Mesothelial cell of epicardium (in vitro differentiated cells): ENCODE data around the gene NUBP1. TPM values are rescaled to one million over a fixed set of nuclear protein-coding genes. Genes with fewer than 3 reads are reported as not detected.

Experiments used
- DNase-seq, 2 experiments: peaks; one replicate each; pipeline ENCODE4 v3.0.0; 2021; ENCODE audit warnings: low spot score in 2 of 2; ENCODE audit not compliant: unreplicated experiment in 2 of 2
- H3K27ac Mint-ChIP-seq: 2 replicates; pipeline ENCODE4 v1.8.0; 2021; ENCODE audit warnings: mixed read lengths
- H3K27me3 Mint-ChIP-seq: 2 replicates; pipeline ENCODE4 v1.8.0; 2021; ENCODE audit warnings: low read depth, mixed read lengths
- H3K36me3 Mint-ChIP-seq: 2 replicates; pipeline ENCODE4 v1.8.0; 2021; ENCODE audit warnings: mixed read lengths
- H3K4me1 Mint-ChIP-seq: 2 replicates; pipeline ENCODE4 v1.8.0; 2021; ENCODE audit warnings: mixed read lengths
- H3K4me3 Mint-ChIP-seq: 2 replicates; pipeline ENCODE4 v1.8.0; 2021; ENCODE audit warnings: mild to moderate bottlenecking, moderate library complexity, mixed read lengths
- H3K9me3 Mint-ChIP-seq: 2 replicates; pipeline ENCODE4 v1.8.0; 2021; ENCODE audit warnings: mixed read lengths
- total RNA-seq: library from RNA; stranded (reverse); gene quantifications from 3 replicates; pipeline ENCODE4 v1.2.1, GENCODE V29; 2021
- TF ChIP-seq, protein P1 (sequence below): fragments of 200-600 bp; sonication (generic); IDR thresholded peaks from one replicate; pipeline ENCODE4 v1.5.0; 2021; ENCODE audit warnings: antibody characterized with exemption; ENCODE audit not compliant: unreplicated experiment

NUBP1 gene
- total RNA-seq, 1 donor from 2014 or later = 18.1 TPM

DNA sequence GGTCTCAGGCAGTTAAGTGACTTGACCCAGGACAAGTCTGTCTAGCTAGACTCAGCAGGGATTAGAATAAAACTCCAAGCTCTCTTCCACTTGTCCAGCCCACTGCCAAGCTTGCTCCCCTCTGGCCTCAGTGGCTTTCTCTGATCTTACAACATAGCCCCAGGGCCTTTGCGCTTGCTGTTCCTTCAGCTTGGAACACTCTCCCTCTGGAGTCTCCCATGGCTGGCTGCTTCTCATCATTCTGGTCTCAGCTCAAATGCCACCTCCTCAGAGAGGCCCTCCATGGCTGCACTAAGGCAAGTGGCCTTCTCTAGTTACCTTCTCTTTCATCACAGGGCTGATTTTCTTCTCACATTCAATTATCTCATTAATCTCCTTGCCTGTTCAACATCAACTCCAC lies 73.9 kb downstream of the NUBP1 start:
- H3K4me3 Mint-ChIP-seq = peak overlapping the region; percentile 71
- no peaks in the 10 kb centered on the region for H3K9me3 Mint-ChIP-seq
- DNase-seq = no peak
- no peaks in the 10 kb centered on the region for H3K36me3 Mint-ChIP-seq
- no peak overlapping the region for H3K27ac Mint-ChIP-seq
- TF ChIP-seq, protein P1, sequence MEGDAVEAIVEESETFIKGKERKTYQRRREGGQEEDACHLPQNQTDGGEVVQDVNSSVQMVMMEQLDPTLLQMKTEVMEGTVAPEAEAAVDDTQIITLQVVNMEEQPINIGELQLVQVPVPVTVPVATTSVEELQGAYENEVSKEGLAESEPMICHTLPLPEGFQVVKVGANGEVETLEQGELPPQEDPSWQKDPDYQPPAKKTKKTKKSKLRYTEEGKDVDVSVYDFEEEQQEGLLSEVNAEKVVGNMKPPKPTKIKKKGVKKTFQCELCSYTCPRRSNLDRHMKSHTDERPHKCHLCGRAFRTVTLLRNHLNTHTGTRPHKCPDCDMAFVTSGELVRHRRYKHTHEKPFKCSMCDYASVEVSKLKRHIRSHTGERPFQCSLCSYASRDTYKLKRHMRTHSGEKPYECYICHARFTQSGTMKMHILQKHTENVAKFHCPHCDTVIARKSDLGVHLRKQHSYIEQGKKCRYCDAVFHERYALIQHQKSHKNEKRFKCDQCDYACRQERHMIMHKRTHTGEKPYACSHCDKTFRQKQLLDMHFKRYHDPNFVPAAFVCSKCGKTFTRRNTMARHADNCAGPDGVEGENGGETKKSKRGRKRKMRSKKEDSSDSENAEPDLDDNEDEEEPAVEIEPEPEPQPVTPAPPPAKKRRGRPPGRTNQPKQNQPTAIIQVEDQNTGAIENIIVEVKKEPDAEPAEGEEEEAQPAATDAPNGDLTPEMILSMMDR = no peak
- H3K4me1 Mint-ChIP-seq = peaks cover 5% of the 10 kb centered on the region
- H3K27me3 Mint-ChIP-seq = peaks cover 4% of the 10 kb centered on the region

DNA sequence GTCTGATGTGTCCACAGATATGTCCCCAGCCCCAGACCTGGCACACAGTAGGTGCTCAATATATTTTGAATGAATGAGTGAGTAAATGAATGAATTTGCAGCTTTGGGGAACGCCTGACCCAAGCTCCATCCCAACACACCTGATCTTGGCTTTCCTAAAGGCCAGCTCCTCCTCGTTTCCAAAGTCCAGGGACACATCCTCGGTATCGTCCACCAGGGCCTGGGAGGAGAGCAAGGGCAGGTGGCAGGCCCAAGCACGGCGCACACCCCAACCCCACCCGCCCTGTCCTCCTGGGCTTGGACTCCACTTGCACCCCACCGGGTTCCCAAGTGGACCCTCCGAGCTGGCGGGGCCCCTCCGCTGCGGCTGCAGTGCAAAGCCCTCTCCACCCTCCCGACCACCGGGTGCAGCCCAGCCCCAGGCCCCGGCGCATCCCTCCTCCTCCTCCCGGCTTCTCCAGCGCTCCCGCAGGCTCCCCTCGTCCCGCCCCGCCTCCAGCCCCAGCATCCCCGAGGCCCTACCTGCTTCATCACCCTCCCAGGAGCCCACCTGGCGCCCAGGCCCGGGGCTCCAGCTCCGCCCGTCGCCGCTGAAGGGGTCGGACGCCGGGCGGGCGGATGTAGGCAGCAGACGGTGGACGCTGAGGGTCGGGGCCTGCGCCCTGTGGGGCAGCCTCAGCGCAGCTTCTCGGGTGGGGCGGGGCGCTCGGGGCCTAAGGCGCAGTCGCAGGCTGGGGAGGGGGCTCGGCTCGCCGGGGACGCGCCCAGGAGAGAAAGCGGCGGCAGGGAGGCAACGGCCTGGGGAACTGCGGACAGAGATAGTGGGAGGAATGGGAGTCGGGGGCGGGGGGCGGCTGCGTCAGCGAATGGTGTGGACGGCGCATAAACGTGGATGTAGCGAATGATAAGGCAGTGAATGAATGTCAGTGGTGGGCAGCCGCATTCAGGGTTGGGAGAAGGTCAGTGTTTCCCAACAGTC lies 74.6 kb downstream of the NUBP1 start, which contains the start of gene TVP23A:
TSS of gene TVP23A (minus strand) at position 832 of the 979 bp plus-strand sequence. CDS start at position 531, 301 bp downstream.
- Mint-ChIP-seq H3K27ac (no peak within 1 kb of the TSS), H3K4me3 (peak within 1 kb of the TSS; percentile 71), H3K4me1 (peaks cover 5% of the 10 kb centered on the region), H3K9me3 (no peaks in the 10 kb centered on the region), H3K27me3 (peaks cover 4% of the 10 kb centered on the region), H3K36me3 (no peaks in the 10 kb centered on the region)
- TF ChIP-seq, protein P1 = no peak
- peak in 1 of 2 experiments; percentile 59 for DNase-seq

Other genes starting within 250 kb of the NUBP1 start
- gene EMP2, start 163.2 kb upstream of the NUBP1 start, total RNA-seq = 50.7 to 53.8 TPM (median 51.0 TPM) in 3 replicates
- gene TEKT5, start 48.9 kb upstream of the NUBP1 start, total RNA-seq = 0.64 to 1.1 TPM (median 1.0 TPM) in 3 replicates
- 9.5 to 9.9 TPM (median 9.8 TPM) in 3 replicates for gene TVP23A, start 75.0 kb downstream of the NUBP1 start, total RNA-seq
- gene CIITA, start 133.4 kb downstream of the NUBP1 start, total RNA-seq = 0.20 TPM in 2 of 3 replicates, not detected in the other
- gene DEXI, start 198.6 kb downstream of the NUBP1 start, total RNA-seq = 31.2 to 33.0 TPM (median 31.5 TPM) in 3 replicates
- 40.5 to 44.9 TPM (median 43.3 TPM) in 3 replicates for gene CLEC16A, start 200.7 kb downstream of the NUBP1 start, total RNA-seq